ENCODE results near the gene TMEM132D.
"Not testable (repeated sequence)": the region's sequence is repeated elsewhere in the genome, so short reads cannot be mapped to it uniquely, and the experiment has no call there.

TMEM132D gene

DNA sequence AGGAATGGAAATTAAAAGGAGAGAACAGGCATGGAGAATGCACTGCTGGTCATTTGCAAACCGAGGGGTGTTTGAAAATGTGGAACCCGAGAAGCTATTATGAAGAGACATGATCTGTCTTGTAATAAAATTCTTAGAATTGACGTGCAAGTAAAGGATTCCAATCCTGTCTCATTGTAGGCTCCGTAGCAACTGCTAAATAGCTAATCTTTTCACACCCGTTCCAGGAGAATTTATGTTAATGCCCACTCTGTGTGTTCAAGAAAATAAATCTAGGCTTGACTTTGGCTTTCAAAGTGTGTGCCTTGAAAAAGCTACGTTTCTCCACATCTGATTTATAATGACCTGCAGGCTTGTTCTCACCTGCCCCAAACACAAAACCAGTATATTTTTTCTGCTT is 669.6 kb downstream of the TMEM132D start:
- DNase-seq (ENCODE audit: low spot score) = no peak

- DNase-seq (ENCODE audit: low spot score) = no peak
Observed at GRCh38 chr12:129231491-129231890, 672.3 kb downstream of the TMEM132D start.

DNA sequence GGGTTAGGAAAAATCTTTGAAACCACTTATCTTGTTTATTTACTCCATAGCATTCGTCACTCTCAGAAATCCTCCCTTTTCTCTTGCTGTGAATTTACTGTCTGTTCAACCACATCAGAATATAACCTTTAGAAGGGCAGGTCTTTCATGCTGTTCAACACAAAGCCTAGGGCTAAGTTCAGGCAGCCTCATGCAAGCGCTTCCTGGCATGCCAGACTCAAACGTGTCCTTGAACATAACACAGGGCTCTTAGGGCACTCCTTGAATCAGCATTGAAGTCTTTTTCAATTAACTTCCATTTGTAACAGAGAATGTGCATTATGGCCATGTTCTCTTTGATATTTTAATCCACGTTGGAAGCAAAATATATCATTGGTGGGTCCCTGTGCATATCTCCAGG is 672.8 kb downstream of the TMEM132D start:
- no peak for DNase-seq (ENCODE audit: low spot score)

- no peak for DNase-seq (ENCODE audit: low spot score)
Observed at GRCh38 chr12:129226851-129227250, 677.0 kb downstream of the TMEM132D start.

- no peak for DNase-seq (ENCODE audit: low spot score)
Observed at GRCh38 chr12:129226005-129226404, 677.8 kb downstream of the TMEM132D start.

DNA sequence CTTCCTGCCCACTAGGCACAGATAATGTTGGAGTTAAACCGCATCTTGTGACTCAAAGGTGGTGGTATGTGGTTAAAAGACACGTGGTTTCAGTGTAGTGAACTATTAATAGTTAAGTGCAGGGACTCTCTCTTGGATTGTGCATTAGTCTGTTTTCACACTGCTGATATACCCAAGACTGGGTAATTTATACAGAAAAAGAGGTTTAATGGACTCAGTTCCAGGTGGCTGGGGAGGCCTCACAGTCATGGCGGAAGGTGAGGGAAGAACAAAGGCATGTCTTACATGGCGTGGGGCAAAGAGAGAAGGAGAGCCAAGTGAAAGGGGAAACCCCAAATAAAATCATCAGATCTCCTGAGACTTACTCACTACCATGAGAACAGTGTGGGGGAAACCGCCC is 688.3 kb downstream of the TMEM132D start:
- no peak for DNase-seq (ENCODE audit: low spot score)

DNA sequence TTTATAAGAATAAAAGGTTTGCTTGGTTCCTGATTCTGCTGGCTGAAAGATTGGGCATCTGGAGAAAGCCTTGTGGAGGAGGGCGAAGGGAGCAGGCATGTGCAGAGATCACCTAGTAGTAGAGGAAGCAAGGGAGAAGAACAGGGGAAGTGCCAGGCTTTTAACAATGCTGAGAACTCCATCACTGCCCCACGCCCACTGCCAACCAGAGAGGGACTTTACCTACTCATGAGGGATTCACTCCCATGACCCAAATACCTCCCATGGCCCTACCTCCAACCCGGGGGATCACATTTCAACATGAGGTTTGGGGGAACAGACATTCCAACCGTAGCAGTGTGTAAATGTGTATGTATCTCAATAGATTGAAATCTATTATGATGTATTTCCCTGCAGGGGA is 690.3 kb downstream of the TMEM132D start:
- DNase-seq (ENCODE audit: low spot score) = no peak

GRCh38 chr12:129211862-129212630 is 691.8 kb downstream of the TMEM132D start:
- peak; percentile 8 for DNase-seq (ENCODE audit: low spot score)

DNA sequence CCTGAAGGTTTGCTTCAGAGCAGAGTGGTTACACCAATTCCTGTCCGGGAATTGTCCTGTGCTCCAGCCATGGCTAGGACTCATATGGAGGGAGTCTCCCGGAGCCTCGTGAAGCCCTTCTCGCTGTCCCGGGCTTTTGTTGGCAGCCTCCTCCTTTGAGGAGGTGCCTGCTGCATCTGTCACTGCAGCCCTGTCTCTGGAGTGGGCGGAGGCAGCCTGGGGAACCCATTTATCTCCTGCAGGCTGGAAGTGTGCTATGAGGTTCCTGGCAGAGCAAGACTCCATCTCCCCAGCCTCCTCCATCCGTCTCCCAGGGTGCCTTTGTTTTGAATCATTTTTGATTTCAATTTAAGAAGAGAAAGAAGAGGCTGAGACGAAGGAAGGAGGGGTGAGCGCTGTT is 695.3 kb downstream of the TMEM132D start:
- DNase-seq (ENCODE audit: low spot score) = no peak

DNA sequence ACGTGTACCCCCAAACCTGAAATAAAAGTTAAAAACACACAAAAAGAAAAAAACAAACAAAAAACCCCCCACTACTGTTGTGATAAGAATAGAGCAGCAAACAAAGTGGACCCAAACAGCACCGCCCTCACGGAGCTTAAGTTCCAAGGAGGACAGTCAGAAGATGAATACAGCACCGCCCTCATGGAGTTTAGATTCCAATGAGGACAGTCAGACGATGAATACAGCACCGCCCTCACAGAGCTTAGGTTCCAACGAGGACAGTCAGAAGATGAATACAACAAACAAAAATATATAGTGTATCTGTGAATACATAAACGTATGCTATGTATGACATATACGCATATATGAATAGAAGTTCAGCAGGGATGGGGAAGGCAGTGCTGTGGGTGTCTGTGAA is 696.7 kb downstream of the TMEM132D start:
- no peak for DNase-seq (ENCODE audit: low spot score)

DNA sequence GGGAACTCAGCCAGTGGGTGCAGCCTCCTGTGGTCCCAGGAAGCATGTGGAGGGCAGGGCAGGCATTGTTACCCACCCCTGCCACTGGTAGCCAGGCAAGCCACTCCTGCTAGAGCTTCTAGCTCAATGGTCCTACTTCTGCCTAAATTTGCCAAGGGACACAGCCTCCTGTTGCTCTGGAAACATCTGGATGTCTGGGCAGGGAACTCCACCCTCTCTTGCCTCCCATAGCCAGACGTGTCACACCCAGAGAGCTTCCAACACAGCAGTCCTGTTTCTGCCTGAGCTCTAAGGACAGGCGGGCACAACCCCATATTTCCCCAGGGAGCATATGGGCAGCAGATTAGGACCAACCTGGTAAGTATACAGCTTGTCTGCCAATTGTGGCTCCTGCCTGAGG is 700.4 kb downstream of the TMEM132D start:
- DNase-seq (ENCODE audit: low spot score) = no peak

DNA sequence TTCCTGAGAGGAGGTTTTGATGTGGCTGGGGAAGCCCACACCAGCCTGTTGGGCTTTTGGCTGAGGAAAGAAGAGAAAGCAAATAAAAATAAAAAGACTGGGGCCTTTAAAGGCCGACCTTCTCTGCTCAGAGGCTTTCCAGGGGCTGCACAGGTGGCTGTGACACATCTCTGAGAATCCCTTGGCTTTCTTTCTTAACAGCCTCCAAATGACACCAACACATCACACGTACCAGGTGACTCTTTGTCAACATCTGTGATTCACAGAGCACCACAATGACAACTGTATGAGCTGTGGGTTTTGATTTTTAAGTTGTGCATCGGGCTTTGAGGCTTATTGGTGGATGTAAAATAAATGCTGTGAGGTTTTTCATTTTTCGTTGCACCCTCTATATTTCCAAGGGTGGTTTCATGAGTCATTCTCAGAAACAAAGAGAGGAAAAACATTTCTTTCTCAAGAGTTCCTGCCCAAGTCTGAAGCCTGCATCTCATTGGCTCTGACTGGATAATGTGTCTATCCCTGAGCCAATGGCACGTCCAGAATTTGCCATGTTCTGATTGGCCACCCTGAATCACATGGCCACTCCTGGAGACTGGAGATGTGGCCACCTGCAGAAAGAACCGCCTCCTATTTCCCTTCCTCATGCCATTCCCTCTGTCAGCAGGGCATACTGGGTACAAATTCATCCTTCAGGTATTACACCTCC is 701.6 kb downstream of the TMEM132D start:
- no peak for DNase-seq (ENCODE audit: low spot score)

GRCh38 chr12:129201029-129201428 is 702.8 kb downstream of the TMEM132D start:
- DNase-seq (ENCODE audit: low spot score) = no peak

DNA sequence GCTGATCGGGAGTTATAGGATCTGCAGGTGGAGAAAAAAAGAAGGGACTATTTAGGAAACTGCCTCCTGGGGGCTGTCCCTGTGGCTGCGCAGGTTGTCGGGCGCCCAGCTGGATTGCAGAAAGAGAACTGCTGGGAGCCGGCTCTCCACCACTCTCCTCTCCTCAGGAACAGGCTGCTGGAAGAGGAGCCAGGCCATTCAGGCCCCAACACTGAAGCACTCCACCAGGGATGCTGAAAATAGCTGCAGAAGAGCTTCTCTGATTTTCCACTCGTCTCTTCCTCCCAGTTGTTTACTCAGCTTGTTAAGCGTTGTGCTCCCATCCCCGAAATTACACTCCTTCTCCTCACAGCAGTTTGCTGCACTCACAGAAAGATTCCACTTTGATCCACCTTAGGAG is 703.2 kb downstream of the TMEM132D start:
- DNase-seq (ENCODE audit: low spot score) = no peak

DNA sequence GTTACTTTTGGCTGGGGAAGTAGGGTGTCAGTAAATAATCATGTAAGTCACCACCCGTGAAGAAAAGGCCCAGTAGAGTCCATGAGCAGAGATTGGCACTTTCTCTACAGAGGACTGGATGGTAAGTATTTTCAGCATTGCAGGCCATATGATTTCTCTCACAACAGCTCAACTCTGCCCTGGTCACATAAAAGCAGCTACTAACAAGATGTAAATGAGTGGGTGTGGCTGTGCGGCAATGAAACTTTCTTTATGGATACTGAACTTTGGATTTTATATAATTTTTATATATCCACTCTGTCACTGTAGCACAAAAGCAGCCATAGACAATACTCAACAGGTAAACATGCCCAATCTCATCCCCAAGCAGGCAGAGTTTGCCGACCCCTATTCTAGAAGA is 706.9 kb downstream of the TMEM132D start:
- no peak for DNase-seq (ENCODE audit: low spot score)

GRCh38 chr12:129195081-129195480 is 708.7 kb downstream of the TMEM132D start:
- no peak for DNase-seq (ENCODE audit: low spot score)

- DNase-seq (ENCODE audit: low spot score) = no peak
Observed at GRCh38 chr12:129193263-129193871, 710.5 kb downstream of the TMEM132D start.

GRCh38 chr12:129190827-129191226 is 713.0 kb downstream of the TMEM132D start:
- DNase-seq (ENCODE audit: low spot score) = no peak

- not testable (repeated sequence) for DNase-seq (ENCODE audit: low spot score)
Observed at GRCh38 chr12:129189879-129190278, 713.9 kb downstream of the TMEM132D start.

DNA sequence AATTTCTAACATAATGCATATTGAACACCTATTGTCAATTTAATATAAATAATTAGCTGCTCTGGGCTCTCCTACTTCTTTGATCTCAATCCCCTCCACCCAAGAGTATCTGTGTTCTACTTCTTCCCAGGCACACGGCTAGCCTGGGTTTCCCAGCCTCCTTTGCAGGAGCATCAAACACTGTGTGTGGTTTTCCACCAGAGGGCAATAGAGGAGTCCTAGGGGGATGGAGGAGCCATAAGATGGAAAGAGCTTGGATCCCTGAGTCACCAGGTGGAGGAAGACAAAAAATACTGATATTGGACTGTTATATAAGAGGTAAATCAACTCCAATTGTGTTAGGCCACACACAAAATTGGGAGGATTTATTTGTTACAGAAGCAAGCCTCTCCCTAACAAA is 716.9 kb downstream of the TMEM132D start:
- peak; percentile 6 for DNase-seq (ENCODE audit: low spot score)

GRCh38 chr12:129185855-129186254 is 718.0 kb downstream of the TMEM132D start:
- no peak for DNase-seq (ENCODE audit: low spot score)

DNA sequence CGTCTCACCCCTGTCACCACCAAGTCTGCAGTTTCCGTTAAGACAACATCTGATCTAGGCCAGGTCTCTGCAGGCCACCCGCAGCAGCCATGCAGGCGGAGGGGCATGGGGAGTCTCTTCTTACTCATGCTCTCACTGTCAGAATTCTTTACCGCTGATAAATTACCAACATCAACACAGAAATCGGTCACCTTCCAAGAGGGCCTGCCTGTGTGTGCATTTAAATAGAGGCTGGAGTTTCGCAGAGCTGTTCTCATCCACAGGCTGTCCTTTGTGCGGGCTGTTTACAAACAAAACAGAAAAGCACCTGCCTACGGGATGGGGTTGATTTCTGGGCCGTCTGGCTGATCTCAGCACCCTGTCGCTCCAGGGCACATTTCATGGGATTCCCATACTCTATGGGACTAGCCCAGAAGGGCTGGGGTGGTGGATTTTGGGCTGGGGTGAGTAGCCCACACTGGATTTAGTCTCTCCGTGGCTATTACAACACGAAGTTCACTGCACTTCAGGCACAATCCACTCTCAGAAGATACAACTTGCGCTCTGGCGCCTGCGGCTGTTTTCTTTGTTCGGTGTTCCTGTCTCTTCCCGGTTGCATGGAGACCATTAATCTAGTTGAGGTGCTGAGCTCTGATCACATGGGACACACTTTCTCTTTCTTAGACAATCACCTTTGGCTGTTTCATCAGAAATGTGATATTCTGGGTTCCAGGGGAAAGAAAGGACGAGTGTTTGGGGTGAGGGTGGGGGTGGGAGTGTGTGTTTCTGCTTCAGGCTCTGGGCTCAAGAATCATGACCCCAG is 719.5 kb downstream of the TMEM132D start:
- no peak for DNase-seq (ENCODE audit: low spot score)
